ENCODE data around the gene PRKCZ.
A peak's percentile ranks its signal among the peaks of the same experiment; 100 is the strongest.
"Not testable (repeated sequence)": the region's sequence is repeated elsewhere in the genome, so short reads cannot be mapped to it uniquely, and the experiment has no call there.

PRKCZ gene

DNA sequence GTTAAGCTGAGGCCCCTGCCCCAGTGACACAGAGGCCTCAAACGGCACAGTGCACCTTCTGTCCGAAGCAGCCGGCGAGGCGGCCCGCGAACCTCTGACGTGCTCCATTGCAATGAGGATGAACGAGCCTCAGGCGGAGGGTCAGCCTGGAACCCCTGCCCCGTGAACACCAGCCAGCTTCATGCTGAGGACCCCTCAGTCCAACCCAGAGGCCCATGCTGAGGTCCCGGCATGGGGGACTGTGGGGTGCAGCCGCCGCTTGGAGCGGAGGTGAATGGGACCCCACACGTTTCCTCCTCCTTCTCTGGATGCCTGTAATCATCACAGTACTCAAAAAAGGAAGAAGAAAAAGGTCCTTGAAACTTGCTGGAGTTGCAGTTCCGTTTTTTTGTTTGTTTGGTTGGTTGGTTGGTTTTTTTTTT, 62.1 kb downstream of the PRKCZ start:
- DNase-seq: no peak

GRCh38 chr1:2113620-2114135, 63.5 kb downstream of the PRKCZ start:
- DNase-seq: no peak

DNA sequence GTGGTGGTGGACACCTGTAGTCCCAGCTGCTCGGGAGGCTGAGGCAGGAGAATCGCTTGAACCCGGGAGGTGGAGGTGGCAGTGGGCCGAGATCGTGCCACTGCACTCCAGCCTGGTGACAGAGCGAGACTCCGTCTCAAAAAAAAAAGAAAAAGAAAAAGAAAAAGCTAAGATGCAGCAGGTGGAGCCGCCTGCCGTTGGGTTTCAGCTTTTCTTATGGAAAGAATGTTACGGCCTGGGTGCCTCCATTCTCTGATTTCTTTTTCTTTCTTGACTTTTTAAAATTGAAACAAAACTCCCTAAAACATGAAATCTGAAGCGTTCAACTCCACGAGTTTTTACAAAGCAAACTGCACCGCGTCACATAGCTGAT, 64.4 kb downstream of the PRKCZ start:
- not testable (repeated sequence) for DNase-seq

GRCh38 chr1:2115008-2115641, 64.9 kb downstream of the PRKCZ start:
- no peak for DNase-seq

DNA sequence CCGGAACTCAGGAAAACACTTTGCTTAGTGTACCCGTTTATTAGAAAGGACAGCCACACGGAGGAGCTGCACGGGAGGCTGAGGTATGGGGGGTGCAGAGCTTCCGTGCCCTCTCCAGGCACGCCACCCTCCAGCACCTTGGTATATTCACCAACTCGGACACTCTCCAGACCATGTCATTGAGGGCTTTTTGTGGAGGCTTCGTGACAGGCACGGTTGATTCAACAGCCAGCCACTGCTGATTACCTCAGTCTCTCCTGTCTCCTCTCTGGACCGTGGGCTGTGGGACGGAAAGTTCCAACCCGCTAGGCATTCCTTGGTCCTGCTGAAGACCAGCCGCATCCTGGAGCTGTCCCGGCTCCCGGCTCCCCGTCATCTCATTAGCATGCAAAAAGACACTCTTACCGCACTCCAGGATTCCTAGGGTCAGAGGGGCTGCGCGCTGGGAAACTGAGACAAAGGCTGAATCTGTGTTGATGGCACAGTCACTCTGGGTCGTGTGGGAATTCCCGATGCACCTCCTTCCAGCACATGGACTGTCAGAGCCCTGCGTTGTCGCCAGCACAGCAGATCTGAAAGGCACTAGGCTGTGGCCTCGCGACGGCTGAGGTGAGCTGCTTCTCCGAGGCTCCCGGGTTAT, 65.6 kb downstream of the PRKCZ start:
- DNase-seq: no peak

DNA sequence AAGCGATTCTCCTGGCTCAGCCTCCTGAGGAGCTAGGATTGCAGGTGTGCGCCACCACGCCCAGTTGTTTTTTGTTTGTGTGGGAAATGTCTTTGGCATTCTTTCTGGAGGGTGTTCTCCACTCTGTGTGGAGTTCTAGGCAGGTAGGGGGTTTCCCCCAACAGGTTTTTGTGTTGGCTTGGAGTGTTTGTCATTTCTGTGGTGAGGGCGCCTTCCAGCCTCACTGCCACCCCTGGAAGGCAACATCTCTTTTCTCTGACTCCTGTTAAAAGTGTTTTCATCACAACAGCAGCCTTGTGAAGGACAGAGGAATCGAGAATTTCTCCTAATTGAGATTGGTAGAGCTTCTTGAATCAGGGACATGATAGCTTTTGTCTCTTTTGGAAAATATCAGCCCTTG, 69.7 kb downstream of the PRKCZ start:
- DNase-seq: no peak

- no peak for DNase-seq
These were observed 71.0 kb downstream of the PRKCZ start for GRCh38 chr1:2121101-2121691.

- DNase-seq: not testable (repeated sequence)
These were observed 71.6 kb downstream of the PRKCZ start for GRCh38 chr1:2121794-2122193.

DNA sequence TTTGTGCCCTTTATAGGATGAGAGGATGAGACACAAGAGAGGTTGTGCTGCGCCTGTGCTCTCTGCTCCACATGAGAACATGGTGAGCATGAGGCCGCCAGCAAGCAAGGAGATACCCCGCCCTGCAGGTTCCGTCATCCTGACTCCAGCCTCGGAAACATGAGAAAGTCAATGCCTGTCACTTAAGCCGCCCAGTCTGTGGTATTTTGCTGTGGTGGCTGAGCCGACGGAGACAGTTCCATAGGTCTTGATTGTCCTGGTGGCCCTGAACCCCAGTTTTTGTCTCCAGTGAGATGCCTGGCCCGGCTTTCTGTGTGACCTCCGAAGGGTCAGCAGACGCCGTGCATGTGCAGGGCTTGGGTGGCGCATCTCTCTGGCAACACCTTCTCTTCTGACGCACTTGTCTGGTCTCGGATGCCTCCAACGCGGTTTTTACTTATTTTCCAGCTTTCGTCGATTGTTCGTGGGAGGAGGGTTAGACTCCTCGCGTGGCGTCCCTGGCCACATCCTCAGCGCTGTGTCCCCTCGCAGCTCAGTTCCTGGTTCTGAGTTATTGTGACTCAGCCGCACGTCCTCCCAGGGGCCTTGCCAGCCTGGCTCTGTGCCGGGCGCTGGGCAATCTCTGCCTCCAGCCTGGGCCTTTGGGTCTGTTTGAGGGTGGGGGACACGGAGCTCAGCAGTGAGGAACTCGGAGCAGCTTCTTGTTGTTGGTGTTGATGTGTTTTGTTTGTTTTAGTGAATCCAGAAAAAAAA, 74.4 kb downstream of the PRKCZ start:
- DNase-seq: peak in 13 of 56 donors; percentile 17 to 69 (median 33)

DNA sequence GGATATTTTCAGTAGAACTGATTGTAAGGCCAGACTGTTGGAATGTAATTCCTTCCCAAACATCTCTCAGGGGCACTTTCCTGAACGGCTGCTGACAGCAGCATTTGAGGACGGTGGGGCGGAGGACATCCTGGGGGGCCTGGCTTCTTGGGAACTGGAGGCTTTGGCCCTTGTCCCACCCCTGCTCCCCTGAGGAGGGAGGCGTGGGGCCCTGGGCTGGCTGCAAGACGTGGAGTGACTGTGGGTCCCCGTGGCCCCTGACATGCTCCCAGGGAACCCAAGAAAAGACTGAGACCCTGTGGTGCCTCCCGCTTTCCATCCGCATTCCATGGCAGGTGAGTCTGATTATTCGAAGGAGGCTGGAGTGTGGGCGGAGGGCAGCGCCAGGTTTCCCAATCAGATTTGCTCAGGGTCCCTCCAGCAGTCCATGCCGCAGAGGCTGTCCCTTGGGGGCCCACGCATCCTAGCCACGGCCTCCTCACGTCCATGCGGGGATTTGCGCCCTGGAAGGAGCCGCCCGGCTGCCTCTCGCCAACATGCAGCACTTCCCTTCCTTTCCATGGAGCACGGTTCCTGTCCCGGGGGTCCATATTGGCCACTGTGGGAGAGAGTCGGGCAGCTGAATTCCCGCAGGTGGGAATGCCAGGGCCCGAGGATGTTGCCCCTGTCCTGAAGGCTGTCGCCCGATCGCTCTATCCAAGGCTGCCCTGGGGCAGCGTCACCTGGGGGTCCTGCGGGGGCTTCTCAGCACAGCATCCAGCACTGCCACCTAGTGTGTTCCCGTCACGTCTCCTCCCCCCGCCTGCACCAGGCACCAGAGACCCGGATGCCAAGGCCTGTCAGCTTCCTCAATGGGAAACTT, 75.4 kb downstream of the PRKCZ start:
- peak in 6 of 56 donors; percentile 23 to 50 (median 38) for DNase-seq

DNA sequence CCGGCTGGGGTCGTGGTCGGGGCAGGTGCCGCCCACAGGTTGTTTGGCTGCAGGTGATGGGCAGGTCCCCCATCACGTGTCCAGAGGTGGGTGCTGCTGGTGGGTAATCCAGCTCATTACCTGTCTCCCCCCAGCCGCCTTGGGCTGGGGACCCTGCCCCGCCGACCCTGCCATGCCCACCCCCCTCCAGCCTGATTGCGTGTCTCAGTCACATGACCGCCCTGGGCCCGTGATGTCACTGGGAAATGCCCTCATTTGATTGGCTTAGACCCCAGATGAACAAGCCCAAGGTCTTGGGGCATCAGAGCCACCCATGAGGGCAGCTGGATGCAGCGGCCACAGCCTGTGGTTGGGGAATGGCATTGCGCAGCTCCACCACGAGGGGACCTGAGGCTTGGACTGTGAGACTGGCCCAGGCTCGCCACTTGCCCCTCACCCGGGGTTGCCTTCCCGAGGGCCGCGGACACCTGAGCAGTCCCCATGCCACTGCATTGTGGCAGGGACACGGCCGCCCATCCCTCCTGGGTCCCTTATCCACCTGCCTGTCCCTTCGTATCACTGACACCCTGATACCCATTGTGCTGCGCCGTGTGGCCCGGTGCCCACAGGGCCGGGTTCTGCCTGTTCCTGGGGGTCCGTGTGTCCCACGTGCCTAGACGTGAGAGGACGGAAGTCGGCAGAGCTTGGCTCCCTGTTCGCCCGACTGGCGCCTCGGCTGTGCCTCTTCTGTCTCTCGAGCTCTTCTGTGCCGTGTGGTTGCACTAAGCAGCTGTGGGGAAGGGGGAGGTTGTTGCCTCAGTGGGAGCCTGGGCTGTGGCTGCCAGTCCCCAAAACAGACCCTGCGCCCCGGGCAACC, 76.3 kb downstream of the PRKCZ start:
- DNase-seq: peak in 1 of 56 donors; percentile 50

DNA sequence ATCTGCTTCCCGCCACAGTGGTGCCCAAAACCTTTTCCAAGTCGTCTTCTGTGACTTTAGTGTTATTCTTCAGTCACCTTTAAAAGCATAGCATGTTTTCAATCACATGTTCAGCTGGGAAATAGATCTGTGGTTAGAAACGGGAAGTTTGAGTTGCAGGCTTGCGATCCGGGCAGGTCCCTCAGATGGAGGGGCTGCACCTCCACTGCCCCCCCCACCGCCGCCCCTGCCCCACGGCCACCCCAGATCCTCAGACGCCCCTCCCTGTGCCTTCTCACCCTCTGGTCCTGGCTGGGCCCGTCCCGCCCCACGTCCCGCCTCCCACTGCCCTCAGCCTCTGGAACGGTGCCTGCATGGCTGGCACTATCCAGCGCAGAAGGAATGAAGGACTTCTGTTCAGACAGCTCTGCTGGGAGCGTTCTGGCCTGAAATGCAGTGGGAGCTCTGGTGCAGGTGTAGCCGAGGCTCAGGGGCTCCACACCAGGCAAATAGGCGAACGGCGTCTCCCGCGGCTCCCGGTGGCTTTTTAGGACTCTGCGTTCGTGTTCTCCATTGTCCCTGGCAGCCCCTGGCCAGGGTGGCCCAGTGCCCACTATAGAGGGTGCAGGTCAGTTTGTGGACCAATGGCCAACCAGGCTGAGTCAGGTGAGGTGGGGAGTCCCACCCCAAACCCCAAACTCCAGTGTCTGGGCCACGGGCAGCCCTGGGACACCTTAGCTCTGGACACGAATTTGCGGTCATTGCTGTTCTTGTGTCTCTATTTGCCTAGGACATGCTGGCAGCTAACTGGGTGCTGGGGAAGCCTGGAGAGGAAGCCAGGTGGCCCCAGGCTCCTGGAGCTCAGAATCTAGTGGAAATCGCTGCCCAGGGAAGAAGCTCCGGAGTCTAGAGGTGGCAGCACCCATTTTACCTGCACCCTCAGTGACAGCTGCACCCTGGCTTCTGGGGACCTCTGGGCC, 77.3 kb downstream of the PRKCZ start:
- DNase-seq: peak in 33 of 56 donors; percentile 15 to 82 (median 44)

DNA sequence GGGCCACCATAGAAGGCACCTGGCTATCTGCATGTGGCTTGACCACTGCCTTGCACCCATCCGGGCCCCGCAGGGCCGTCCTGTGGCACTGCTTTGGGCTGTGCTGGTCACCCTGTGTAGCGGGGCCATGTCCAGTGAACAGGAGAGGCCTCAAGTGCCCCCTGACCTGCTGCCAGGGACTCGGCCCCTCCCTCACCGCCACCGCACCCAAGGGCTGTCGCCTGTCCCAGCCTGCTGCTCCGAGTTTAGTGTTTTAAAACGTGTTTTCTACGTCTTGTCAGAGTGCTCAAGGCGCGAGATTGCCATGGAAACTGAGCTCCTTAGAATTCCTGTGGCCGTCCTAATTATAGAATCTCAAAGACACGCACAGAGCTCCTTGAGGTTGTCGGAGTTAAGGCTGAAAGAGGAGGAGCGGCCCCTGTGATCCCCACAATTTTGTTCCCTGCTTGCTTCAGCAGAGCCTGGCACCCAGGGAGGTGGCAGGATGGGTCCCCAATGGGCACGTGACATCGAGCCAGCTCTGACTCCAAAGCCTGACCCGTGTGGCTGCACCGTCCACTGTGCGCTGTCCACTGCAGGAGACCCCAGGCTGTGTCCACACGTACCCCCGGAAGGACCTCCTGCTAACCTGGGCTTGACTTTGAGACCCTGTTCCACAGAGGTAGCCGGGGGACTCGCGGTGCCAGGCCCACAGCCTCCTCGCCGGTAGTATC, 78.1 kb downstream of the PRKCZ start:
- peak in 22 of 56 donors; percentile 22 to 79 (median 58) for DNase-seq

DNA sequence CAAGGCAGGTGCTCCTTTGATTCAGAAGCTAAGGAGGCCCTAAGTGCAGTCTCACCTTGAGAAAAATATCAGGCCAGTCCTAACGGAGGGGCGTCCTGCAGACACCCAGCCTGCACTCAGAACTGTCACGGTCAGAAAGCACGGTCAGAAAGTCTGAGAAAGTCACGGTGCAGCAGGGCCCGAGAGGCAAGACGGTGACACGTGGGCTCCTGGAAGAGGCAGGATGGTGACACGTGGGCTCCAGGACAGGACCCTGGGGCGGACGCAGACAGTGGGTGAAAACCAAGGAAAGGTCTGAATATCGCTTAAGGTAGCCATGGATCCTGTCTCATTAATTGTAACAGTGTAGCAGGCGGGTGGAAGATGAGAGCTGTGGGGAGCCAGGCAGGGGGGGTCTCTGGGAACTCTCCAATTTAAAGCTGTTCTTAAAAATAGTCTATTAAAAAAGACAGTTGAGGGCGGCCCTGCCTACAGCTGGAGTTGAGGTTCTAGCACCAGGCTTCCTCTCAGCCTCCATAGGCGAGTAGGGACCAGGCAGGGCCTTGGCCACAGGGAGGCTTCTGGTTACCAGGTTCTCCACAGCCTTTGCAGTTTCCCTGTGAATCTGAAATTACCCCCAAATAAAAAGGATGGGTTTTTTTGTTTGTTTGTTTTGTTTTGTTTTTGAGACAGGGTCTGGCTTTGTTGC, 79.2 kb downstream of the PRKCZ start:
- peak in 1 of 56 donors; percentile 23 for DNase-seq

DNA sequence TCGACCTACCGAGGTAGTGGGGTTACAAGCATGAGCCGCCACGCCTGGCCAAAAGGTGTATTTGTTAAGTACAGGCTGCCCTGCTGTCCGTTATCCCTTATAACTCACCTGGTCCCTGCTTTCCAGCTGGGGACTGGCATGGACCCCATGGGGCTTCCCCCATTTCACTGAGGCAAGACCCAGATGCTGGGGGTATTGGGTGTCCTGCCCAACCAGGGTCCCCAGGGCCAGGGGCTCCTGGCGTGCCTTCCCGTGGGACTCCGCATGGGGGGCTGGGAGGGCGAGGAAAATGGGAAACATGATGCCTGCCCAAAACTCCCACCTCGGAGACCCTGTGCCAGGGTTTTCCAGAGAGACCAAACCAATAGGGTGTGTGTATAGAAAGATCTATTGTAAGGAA, 79.9 kb downstream of the PRKCZ start:
- no peak for DNase-seq

DNA sequence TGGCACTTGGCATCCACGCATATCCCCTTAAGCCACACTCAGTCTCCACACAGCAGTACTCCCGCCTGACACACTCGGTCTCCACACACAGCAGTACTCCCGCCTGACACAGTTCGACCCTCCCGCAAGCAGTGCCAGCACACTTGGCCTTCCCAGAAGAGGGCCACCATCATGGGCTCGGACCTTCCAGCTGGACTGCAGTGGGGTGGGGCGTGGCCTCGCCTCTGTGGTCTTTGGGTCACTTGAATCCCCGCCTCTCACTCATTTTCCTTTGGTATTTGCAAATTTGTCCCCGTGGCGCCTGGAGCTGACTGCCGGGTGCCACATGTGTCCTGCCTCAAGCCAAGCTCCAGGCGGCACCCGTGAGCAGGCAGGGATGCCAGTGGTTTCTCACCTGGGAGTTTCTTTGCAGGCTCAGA, 80.7 kb downstream of the PRKCZ start:
- no peak for DNase-seq
